GM18951 (cell line): ENCODE results near the gene PHF14.

Experiments used
- POLR2A ChIP-seq: IDR thresholded peaks from 4 replicates; pipeline ENCODE4 v1.6.1; 2011; ENCODE audit warnings: mild to moderate bottlenecking; ENCODE audit not compliant: insufficient read length, insufficient read depth; ENCODE audit errors: extremely low read depth
- in situ Hi-C: fragments of 300-500 bp; cut with MboI; formaldehyde crosslinking; loops from one replicate; pipeline ENCODE4 v1.12.0; 2022; ENCODE audit warnings: low sequenced_read_pairs, mixed read lengths, inconsistent platforms; ENCODE audit not compliant: unreplicated experiment

Gene PHF14

GRCh38 chr7:11161499-11161898 is 187.8 kb downstream of the PHF14 start:
- TF ChIP-seq POLR2A = no peak
- in situ Hi-C loops = no loop called here

- in situ Hi-C loops = no loop called here
These were observed 189.5 kb downstream of the PHF14 start for GRCh38 chr7:11163220-11163619.

GRCh38 chr7:11166051-11166450 is 192.4 kb downstream of the PHF14 start:
- in situ Hi-C loops = no loop called here
- no peak for TF ChIP-seq POLR2A

More at GRCh38 chr7:11163220-11163619, 189.5 kb downstream of the PHF14 start:
- no peak for TF ChIP-seq POLR2A

GRCh38 chr7:11168650-11169170 is 195.0 kb downstream of the PHF14 start:
- in situ Hi-C loops = no loop called here

GRCh38 chr7:11170175-11170574 is 196.5 kb downstream of the PHF14 start:
- no peak for TF ChIP-seq POLR2A
- in situ Hi-C loops = no loop called here

More at GRCh38 chr7:11168650-11169170, 195.0 kb downstream of the PHF14 start:
- no peak for TF ChIP-seq POLR2A

GRCh38 chr7:11170863-11171568 is 197.3 kb downstream of the PHF14 start:
- in situ Hi-C loops = no loop called here
- no peak for TF ChIP-seq POLR2A

GRCh38 chr7:11171569-11172192 is 198.0 kb downstream of the PHF14 start:
- no peak for TF ChIP-seq POLR2A
- in situ Hi-C loops = no loop called here

- no peak for TF ChIP-seq POLR2A
- in situ Hi-C loops = no loop called here
These were observed 199.2 kb downstream of the PHF14 start for GRCh38 chr7:11172835-11173234.

- in situ Hi-C loops = no loop called here
- no peak for TF ChIP-seq POLR2A
These were observed 201.7 kb downstream of the PHF14 start for GRCh38 chr7:11175371-11175770.

- in situ Hi-C loops = no loop called here
- no peak for TF ChIP-seq POLR2A
These were observed 202.2 kb downstream of the PHF14 start for GRCh38 chr7:11175887-11176286.

GRCh38 chr7:11176985-11177555 is 203.4 kb downstream of the PHF14 start:
- TF ChIP-seq POLR2A = no peak
- in situ Hi-C loops = no loop called here

GRCh38 chr7:11177793-11178192 is 204.1 kb downstream of the PHF14 start:
- in situ Hi-C loops = no loop called here
- no peak for TF ChIP-seq POLR2A

GRCh38 chr7:11181590-11181989 is 207.9 kb downstream of the PHF14 start:
- no peak for TF ChIP-seq POLR2A
- in situ Hi-C loops = no loop called here

GRCh38 chr7:11182736-11183135 is 209.1 kb downstream of the PHF14 start:
- in situ Hi-C loops = no loop called here

More at GRCh38 chr7:11182736-11183135, 209.1 kb downstream of the PHF14 start:
- no peak for TF ChIP-seq POLR2A
